GM23248 (cell line): Measurements from ENCODE around the gene SUSD3.

Source experiments
- EZH2 ChIP-seq: fragments of 200-600 bp; sonication (generic); IDR thresholded peaks from 2 replicates; pipeline ENCODE4 v1.6.1; 2018; ENCODE audit warnings: antibody characterized with exemption, mild to moderate bottlenecking; ENCODE audit not compliant: insufficient read depth, poor library complexity, severe bottlenecking
- EZH2phosphoT487 ChIP-seq: fragments of 200-600 bp; sonication (generic); IDR thresholded peaks from 2 replicates; pipeline ENCODE4 v1.6.1; 2018; ENCODE audit warnings: antibody characterized with exemption, moderate library complexity, mild to moderate bottlenecking, low read depth; ENCODE audit not compliant: insufficient read depth

DNA sequence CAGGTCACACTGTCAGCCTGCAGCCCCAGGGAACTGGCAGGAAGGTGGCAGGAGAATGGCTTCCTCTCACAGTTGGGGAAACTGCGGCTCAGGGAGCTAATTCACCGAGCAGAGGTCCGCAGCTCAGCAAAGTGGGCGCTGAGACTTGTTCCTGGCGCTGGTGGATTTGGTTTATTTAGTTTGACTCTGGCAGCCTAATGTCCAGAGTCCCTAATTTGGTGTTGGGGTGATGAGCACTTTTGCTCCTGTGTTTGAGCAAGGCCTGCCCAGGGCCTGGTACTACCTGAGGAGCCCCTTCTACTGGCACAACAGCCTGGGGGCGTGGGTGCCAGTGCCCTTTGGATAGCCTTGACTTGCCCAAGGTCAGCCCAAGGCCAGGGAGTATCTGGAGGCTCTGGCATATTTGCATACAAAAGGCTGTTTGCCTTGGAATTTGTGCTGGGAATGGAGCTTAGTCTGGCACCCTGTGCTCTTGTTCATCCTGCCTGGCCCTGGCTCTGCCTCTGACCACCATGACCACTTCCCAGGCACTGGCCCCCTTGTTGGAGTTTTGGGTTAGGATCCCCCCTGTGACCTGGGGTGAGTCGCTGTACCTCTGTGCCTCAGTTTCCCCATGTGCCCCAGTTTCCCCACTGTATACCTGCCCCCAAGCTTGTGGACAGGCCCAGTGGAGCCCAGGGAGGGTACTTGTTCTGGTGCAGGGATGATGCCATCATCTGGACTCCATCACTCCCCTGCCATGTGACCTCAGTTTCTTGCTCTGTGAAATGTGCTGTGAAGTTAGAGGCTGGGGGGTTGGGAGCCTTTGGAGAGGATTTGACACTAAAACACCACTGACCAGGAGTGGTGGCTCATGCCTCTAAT, 1.4 kb downstream of the SUSD3 start:
- TF ChIP-seq EZH2phosphoT487, result no peak
- TF ChIP-seq EZH2, result no peak
